Prostate gland (tissue), 2 donors: ENCODE results near the gene CCER1.

ENCODE experiments used
- CTCF ChIP-seq, 4 experiments: fragments of 200-600 bp in 2 of 4; fragments of 450-650 bp in 2 of 4; sonication (generic) in 2 of 4; IDR thresholded peaks; 1 replicate in 3 of 4; 2 replicates in 1 of 4; pipeline ENCODE4 v1.5.1; 2016 to 2019; ENCODE audit warnings: antibody characterized with exemption in 4 of 4, mild to moderate bottlenecking in 2 of 4, moderate library complexity in 2 of 4
- POLR2A ChIP-seq: fragments of 450-650 bp; IDR thresholded peaks from one replicate; pipeline ENCODE4 v1.6.1; 2016; ENCODE audit warnings: antibody characterized with exemption, mild to moderate bottlenecking
- POLR2AphosphoS5 ChIP-seq: sonication (generic); formaldehyde crosslinking; IDR thresholded peaks from one replicate; pipeline ENCODE4 v1.6.1; 2017; ENCODE audit warnings: antibody characterized with exemption

GRCh38 chr12:90954921-90955320 lies at the start of gene CCER1:
- TF ChIP-seq CTCF (IDR thresholded peaks at IDR 0.05), result no peak
- TF ChIP-seq POLR2A, result no peak
- no peak for TF ChIP-seq POLR2AphosphoS5
